Activated gamma-delta T cell (primary cell): ENCODE results near the gene ATP6V1D.
"Not testable (repeated sequence)": the region's sequence is repeated elsewhere in the genome, so short reads cannot be mapped to it uniquely, and the experiment has no call there.

Experiments used
- DNase-seq: peaks from one replicate; lab custom pipeline; 2025; lab: John Stamatoyannopoulos, UW
- total RNA-seq, 2 donors: gene quantifications; one replicate each; lab custom pipeline; 2026; lab: John Stamatoyannopoulos, UW

Gene ATP6V1D
- 33.1 to 37.5 reads per million in 2 donors for total RNA-seq

DNA sequence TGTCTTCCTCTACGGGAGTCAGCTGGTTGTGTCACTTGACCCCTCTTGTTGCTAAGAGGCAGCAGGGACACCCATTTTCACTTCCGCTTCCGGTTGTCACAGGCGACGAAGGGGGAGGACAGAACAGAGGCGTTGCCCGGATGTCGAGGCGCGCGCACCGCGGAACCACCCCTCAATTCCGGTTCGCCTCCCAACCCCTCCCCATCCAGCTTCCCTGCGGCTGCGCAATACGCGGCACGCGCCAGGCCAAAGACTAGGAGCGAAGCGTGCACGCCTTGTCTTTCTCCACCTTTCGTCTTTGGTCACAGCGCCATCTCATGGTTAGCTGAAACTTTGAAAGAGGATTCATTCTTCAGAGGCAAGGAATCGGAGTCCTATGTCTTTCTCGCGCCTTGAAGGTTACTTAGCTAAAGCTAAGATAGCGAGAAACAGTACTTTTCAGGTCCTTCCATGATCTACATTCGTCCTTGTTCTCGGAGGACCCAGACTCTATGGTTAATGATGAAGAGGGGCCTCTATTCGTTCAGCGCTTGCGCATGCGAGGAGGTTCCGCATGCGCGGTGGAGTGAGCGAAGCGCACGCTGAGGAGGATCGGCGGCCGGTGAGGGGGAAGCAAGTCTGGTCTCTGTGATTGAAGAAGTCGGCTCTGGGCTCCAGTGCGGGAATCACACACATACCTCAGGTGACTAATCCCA, at the start of gene ATP6V1D, which contains the start of gene EIF2S1:
Gene ATP6V1D, minus strand, starts transcription at position 30 of the 695 bp plus-strand sequence. CDS start 106 bp downstream, outside the sequence.
Gene EIF2S1, plus strand, starts transcription at position 554 of the 695 bp plus-strand sequence. CDS start 4,440 bp downstream, outside the sequence.
- DNase-seq, result peak; percentile 100

DNA sequence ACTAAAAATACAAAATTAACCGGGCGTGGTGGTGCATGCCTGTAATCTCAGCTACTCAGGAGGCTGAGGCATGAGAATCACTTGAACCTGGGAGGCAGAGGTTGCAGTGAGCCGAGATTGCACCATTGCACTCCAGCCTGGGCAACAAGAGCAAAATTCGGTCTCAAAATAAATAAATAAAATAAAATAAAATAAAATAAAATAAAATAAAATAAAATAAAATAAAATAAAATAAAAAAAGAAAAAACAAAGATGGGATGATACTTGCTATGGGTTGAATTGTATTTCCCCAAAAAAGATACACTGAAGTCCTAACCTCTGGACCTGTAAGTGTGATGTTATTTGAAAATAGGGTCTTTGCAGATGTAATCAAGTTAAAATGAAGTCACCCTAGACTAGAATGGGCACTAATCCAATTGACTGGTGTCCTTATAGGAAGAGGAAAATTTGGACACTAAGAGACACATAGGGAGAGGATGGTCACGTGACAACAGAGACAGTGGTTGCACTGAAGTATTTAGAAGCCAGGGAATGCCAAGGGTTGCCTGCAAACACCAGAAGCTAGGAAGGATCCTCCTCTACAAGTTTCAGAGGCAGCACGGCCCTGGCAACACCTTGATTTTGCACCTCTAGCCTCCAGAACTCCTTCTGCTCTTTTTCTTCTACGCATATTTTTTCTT, 48.7 kb upstream of the ATP6V1D start:
- DNase-seq, result not testable (repeated sequence)

DNA sequence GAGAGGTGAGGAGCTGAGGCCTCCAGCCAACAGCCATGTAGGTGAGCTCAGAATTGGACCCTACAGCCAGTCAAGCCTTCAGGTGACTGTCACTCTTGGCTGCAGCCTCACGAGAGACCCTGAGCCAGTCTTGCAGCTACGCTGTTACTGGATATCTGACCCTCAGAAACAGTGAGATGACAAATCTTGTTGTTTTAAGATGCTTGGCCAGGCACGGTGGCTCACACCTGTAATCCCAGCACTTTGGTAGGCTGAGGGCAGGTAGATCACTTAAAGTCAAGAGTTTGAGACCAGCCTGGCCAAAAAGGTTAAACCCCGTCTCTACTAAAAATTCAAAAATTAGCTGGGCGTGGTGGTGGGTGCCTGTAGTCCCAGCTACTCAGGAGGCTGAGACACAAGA, 46.2 kb upstream of the ATP6V1D start:
- no peak for DNase-seq

DNA sequence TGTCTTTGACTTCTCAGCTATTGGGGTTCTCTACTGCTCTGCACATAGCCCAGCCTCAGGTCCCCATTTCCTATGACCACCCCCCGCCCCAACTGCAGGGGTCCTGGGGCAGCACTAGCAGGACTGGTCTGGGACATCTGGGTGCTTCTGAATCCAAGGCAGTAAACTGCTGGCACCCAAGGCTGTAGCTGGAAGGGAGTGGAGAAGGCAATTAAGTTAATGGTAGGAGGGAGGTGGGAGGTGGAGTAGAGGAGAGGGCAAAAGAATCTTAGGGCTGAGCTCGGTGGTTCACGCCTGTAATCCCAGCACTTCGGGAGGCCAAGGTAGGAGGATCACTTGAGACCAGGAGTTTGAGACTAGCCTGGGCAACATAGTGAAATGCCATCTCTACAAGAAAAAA, 40.8 kb upstream of the ATP6V1D start:
- DNase-seq, result no peak

DNA sequence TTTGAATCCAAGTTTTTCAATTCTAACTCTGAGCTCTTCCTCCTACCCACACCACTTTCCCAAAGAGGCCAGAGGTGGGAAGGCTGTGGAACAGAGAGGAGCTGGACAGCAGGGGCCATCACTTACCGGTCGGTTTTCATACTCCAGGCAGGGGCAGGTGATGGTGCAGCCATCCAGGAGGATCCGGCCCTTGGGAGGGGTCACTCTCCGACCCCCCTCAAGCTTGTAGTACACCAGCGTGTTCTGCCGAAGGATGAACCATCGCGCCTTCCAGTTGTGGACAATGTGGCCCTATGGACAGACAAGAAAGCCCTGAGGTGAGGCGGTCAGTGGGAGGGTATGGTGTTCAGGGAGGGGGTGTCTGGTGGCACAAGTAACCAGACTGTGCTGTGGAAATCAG, 37.9 kb upstream of the ATP6V1D start:
- no peak for DNase-seq

DNA sequence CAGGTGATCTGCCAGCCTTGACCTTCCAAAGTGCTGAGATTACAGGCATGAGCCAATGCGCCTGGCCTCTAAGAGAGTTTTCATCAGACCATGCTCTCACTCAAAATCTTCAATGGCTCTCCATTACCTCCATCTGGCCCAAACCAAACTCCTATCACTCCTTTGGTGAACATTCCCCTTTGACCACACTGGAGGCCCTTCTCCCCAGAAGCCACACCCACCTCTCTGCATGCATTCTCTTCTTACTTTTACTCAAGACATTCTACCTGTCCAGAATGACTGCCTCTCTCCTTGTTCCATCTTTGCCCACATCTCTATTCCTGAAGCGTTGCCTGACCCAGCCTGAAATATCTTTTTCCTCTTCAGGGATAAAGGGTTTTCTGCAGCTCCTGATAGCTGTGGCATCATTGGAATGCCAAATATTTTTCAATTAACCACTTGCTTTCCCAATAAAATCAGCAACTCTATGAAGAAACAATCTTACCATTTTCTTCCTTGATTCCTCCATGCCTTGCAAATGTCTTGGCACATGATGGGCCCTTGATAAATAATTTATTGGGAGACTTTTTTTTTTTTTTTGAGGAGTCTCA, 36.9 kb upstream of the ATP6V1D start:
- DNase-seq, result no peak

DNA sequence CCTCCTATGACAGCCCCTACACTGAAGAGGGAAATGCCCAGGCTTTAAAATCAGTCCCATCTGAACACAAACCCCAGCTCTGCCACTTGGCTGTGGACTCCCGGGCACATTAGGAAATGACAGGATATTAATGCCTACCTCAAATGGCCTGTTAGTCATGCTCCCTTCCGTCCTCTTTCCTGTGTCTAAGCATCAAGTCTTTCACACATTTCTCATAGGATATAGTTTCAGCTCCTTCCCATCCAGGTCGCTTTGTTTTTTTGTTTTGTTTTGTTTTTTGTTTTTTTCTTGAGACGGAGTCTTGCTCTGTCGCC, 36.2 kb upstream of the ATP6V1D start:
- DNase-seq, result no peak

DNA sequence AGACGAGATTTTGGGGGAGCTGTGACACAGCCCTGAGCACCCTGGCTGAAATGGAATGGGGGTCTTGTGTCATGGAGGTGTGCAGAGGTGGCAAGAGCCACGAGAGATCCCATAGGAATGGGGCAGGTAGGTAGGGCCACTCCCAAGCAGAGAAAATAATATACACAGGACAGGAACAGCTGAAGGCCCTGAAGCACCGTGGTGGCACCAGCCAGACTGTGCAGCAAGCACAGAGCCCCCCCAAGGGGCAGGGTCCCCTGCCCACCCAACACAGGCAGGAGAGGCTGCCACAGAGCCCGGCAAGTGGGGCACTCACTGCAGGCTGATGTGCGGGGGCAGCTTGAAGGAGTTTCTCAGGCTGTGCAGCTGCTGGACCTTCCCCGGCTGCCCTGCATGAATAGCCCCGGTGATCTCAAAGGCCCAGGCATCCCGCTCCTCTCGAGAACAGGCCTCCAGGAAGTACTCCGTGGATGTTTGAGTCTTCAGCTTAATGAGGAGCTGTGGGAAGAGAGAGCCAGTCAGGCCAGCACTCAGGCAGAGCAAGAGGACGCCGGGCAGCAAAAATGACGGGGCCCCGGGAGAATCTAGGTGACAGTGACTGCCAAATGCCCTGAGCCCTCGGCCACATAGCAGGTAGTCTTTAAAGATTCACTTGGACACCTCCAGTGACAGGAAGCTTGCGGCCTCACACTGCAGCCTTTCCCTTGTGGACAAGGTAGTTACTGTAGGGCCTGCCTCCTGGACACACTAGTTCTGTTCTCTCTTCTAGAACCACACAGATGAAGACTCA, 35.7 kb upstream of the ATP6V1D start:
- no peak for DNase-seq

DNA sequence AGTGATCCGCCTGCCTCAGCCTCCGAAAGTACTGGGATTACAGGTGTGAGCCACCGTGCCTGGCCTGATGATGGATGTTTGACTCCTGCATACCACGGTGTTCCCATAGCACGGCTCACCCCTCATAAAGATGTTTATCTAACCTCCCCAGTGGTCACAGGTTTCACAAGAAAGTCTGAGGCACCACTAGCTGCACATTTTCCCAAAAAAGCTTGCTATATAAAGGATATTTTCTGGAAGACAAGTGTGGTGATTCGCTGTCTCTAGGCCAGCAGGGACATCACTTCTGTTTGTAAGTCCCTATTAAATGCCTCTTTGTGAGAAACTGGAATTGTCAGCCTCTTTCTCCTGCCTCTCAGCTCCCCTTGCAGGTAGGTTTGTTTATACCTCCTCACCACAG, 34.1 kb upstream of the ATP6V1D start:
- no peak for DNase-seq

DNA sequence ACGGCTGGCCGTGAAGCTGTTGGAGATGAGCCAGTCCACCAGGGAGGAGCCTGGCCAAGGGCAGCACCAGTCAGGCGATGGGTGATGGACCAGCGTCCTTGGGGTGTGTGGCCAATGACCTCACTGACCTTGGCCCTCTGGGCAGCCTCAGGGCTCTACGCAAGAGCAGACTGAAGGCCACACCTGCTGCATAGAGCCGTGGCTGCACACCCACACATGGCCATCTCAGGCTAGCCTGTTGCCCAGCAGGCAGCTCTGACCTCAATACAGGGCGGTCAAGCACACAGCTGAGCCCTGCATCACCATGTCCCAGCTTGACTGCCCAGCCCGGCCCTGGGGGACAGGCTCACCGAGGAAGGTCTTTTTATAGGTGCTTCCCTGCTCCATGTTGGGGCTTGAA, 33.2 kb upstream of the ATP6V1D start:
- no peak for DNase-seq

DNA sequence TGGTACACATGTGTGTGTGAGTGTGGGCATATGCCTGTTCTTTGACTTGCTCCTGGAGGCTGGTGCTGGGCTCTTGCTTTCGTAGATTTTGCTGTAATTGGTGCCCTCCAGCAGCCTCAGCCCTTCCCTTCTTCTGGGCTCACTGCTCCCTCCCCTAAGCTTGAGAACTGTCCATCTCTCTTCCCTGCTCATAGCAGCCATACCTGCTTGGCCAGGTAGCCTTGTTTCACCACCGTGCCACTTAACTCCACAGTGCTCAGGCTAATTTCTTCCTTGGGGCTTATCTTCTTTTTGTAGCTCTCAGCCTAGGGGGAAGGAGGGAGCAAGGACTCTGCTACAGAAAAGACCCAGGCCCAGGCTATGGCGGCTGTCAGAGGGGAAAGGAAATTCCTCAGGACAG, 32.5 kb upstream of the ATP6V1D start:
- no peak for DNase-seq

DNA sequence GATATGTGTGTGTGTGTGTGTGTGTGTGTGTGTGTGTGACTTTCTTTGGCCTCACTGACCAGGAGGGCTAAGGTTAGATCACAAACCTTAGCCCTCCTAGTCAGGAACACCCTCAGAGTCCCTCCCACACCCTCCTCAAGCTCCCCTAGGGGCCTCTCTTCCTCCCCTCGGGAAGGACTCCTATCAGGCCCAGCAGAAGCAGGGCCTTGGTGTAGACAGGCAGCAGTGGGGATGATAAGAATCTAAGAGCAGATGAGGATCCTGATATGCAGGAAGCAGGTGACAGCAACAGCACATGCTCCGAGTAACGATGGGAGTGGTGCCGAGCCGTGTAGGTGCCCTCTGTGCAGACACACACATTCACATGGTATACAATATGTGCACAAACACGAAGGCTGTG, 31.7 kb upstream of the ATP6V1D start:
- no peak for DNase-seq

DNA sequence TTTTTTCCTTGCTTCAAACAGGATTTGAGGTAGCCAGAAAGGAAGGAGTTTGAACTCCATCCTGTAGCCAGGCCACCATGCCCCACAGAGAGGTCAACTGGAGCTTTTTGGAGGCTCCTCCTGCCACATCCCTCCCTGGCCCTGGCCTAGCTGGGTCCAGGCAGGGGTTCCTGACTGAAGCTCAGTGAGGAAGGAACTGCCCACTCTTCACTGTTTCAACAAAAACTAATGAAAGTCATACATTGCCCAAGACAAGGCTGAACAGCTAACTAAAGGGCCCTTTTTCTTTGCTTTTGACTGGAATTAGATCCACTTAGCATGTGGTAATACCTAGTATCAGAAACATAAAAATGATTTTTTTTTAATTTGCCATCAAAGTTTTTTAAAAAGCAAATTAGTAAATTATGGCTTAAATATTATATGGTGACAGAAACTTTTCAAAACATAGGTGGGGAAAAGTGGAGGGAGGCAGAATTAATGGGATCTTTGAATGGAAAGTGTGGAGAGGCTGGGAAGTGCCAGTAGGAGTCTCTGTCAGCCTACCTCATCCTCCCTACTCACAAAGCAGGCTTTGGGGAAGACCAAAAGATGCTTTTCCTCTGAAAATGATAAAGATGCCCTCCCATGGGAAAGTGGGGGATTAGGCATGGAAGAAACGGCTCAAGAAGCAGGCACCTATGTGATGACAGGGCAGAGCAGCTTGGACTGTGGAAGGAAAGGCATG, 30.4 kb upstream of the ATP6V1D start:
- no peak for DNase-seq

DNA sequence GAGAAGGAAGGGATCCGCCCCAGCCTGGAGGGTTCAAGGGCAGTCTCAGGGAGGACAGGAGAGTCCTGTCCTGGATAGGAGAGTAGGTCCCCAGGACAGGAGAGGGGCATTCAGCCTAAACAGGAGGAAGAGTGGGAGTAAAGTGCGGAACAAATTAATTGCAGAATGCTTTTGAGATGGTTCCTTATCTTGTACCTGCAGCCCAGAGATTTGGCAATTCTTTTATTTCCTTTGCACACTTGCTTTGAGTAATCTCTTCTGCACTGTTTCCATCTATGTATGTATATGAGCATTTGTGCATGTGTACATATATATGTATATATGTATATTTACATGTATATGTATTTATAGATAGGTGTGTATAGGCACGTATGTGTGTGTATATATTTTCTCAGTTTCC, 29.7 kb upstream of the ATP6V1D start:
- no peak for DNase-seq

DNA sequence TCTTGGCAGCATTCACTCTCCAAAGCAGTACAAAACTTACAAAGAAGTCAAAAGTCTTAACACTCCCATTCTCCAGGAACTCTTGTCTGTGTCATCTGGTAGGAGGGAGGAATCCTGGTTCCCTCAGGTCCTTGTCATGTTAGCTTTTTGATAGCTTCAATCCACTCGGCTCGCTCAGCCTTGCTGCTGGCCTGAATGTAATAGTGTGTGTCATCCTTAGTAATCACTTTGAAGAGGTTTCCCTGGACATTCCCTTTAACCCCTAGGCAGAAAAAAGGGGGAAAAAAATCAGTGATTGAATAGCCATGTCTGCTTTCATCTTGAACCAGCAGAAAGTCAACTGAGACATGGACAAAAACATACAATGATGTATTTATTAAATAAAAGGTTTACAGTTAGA, 27.6 kb upstream of the ATP6V1D start:
- DNase-seq, result no peak

DNA sequence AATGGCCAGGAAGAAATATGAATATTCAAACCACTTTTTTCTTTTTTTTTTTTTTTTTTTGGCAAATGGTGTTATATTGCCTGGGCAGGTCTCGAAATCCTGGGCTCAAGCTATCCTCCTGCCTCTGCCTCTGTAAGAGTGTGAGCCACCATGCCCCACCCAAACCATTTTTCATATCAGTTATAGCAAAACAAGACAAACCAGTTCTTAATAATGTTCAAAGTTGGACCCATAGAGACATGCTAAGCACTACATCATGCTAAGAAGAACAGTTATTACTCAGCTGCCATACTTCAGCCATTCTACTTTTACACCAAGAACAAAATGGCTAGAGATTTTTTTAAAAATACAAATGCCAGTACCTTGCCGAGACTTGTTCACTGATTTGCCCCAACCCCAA, 26.0 kb upstream of the ATP6V1D start:
- DNase-seq, result no peak

DNA sequence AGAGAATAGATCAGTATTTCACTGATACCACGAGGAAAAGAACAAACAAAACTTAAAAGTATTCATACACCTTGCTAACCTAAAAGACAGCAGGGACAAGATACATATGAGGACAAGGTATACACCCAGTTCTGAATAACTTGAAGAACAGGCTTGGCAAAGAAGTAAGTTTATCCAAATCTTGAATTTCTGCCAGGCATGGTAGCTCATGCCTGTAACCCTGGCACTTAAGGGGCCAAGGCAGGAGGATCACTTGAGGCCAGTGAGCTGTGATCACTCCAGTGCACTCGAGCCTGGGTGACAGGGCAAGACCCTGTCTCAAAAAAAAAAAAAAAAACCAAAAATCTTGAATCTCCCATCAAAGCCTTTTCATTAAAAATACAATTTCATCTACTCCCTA, 25.5 kb upstream of the ATP6V1D start:
- no peak for DNase-seq

DNA sequence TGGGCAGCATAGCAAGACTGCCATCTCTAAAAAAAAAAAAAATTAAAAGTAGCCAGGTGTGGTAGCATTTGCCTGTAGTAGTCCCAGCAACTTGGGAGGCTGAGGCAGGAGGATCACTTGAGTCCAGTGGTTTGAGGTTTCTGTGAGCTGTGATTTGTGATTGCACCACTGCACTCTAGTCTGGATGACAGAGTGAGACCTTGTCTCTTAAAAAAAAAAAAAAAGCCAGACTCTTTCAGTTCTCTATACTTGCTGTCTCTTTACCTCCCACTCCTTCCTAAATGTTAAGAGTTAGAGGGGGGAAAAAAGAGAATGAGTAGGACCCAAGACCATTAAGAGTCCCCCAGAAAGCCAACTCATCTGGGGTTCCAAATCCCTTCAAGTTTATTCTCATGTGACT, 18.3 kb upstream of the ATP6V1D start:
- no peak for DNase-seq

DNA sequence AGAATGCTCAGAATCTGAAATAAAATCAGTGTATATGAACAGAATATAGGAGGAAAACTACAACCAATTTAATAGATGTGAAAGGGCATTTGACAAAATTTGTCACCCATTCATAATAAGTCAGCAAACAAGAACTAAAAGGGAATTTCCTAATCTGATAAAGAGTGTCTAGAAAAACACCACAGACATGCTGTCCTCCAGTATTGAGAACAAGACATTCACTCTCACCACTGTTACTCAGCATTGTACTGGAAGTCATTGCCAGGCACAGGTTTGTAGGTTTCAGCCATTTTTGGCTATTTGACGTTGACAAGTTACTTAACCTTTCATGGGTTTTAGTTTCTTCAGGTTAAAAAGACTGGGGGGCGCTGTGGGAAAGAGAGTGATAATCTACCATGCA, 13.7 kb upstream of the ATP6V1D start:
- no peak for DNase-seq

DNA sequence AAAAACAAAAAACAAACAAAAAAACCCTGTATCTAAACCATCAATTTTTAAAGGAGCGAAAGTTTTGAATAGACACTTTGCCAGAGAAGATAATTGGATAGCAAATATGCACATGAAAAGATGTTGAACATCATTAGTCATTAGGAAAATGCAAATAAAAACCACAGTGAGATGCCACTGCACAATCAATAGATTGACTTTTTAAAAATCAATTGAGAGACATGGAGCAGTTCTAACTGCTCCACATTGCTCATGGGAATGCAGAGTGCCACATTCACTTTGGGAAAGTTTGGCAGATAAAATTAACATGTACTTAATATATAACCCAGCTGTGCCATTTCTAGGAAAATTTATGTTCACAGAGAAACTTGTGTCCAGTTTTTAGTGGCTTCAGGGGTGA, 13.2 kb upstream of the ATP6V1D start:
- no peak for DNase-seq

DNA sequence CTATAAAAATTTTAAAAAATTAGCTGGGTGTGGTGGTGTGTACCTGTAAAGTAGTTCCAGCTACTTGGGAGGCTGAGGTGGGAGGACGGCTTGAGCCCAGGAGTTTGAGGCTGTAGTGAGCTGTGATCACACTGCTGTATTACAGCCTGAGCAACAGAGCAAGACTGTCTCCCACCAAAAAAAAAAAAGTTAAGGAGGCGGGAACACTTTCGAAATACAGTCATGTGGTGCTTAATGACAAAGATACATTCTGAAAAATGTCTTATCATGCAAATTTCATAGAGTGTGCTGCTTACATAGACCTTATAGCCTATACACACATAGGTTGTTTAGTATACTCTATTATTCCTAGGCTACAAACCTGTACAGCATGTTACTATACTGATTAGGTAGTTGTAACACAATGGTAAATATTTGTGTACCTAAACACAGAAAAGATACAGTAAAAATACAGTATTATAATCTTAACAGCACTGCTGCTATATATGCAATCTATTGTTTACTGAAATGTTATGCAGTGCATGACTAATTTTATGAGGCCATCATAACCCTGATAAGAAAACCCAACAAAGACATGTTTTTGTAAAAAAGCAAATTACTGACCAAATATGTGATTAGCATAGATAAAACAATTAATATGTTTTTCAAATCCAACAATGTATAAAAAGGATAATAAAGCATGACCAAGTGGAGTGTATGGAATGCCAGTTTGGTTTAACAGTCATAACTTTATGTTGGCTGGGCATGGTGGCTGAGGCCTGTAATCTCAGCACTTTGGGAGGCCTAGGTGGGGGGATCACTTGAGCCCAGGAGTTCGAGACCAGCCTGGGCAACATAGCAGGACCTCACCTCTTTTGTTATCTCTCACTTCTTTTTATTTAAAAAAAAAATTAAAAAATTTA, 11.9 kb upstream of the ATP6V1D start:
- DNase-seq, result no peak
